SKM-1 (cell line): Measurements from ENCODE around the gene FNDC5.

Source experiments
- DNase-seq: peaks from one replicate; lab custom pipeline; 2025; ENCODE audit not compliant: unreplicated experiment; lab: John Stamatoyannopoulos, UW

Gene FNDC5

GRCh38 chr1:32897082-32898049 lies 26.7 kb upstream of the FNDC5 start:
- no peak for DNase-seq

GRCh38 chr1:32896451-32896850 lies 25.7 kb upstream of the FNDC5 start:
- DNase-seq, result no peak

GRCh38 chr1:32895325-32896215 lies 24.9 kb upstream of the FNDC5 start:
- no peak for DNase-seq

GRCh38 chr1:32894681-32895080 lies 24.0 kb upstream of the FNDC5 start:
- DNase-seq, result no peak

- DNase-seq, result no peak
These were observed 23.4 kb upstream of the FNDC5 start for GRCh38 chr1:32894019-32894600.

- no peak for DNase-seq
These were observed 22.7 kb upstream of the FNDC5 start for GRCh38 chr1:32893198-32894018.

- no peak for DNase-seq
These were observed 21.9 kb upstream of the FNDC5 start for GRCh38 chr1:32892368-32893197.

- DNase-seq, result no peak
These were observed 20.9 kb upstream of the FNDC5 start for GRCh38 chr1:32891630-32892029.

GRCh38 chr1:32891241-32891570 lies 20.5 kb upstream of the FNDC5 start:
- DNase-seq, result no peak

GRCh38 chr1:32890516-32891240 lies 20.0 kb upstream of the FNDC5 start:
- no peak for DNase-seq

GRCh38 chr1:32889731-32890278 lies 19.1 kb upstream of the FNDC5 start:
- DNase-seq, result no peak

- no peak for DNase-seq
These were observed 18.1 kb upstream of the FNDC5 start for GRCh38 chr1:32888677-32889420.

GRCh38 chr1:32888134-32888533 lies 17.4 kb upstream of the FNDC5 start:
- no peak for DNase-seq

GRCh38 chr1:32887623-32888022 lies 16.9 kb upstream of the FNDC5 start:
- no peak for DNase-seq

- DNase-seq, result no peak
These were observed 16.2 kb upstream of the FNDC5 start for GRCh38 chr1:32886828-32887414.

- DNase-seq, result no peak
These were observed 15.5 kb upstream of the FNDC5 start, which contains the start of gene HPCA for GRCh38 chr1:32886004-32886827. Gene HPCA, plus strand, starts transcription at chr1:32886491. Its CDS starts 2,408 bp downstream, at chr1:32888899.

- no peak for DNase-seq
These were observed 14.9 kb upstream of the FNDC5 start for GRCh38 chr1:32885676-32886003.
